Activated CD4-positive, alpha-beta T cell treated with anti-CD3 and anti-CD28 coated beads, Interleukin-2, amount 10 ng/mL, durations not matched to agents 24 days and 14 days (primary cell): ENCODE data around the gene USF3. TPM values are rescaled to one million over a fixed set of nuclear protein-coding genes. Genes with fewer than 3 reads are reported as not detected.

Source experiments
- DNase-seq: peaks from one replicate; pipeline ENCODE4 v3.0.0; 2022
- H3K27ac Mint-ChIP-seq: one replicate; pipeline ENCODE4 v1.8.0; 2022; ENCODE audit warnings: mild to moderate bottlenecking, mixed read lengths
- H3K27me3 Mint-ChIP-seq: one replicate; pipeline ENCODE4 v1.8.0; 2022; ENCODE audit warnings: mixed read lengths
- H3K36me3 Mint-ChIP-seq: one replicate; pipeline ENCODE4 v1.8.0; 2022; ENCODE audit warnings: low read depth, mild to moderate bottlenecking, mixed read lengths
- H3K4me1 Mint-ChIP-seq: one replicate; pipeline ENCODE4 v1.8.0; 2021; ENCODE audit warnings: mixed read lengths
- H3K4me3 Mint-ChIP-seq: one replicate; pipeline ENCODE4 v1.8.0; 2022; ENCODE audit warnings: mild to moderate bottlenecking, moderate library complexity, mixed read lengths
- H3K9me3 Mint-ChIP-seq: one replicate; pipeline ENCODE4 v1.8.0; 2021; ENCODE audit warnings: mixed read lengths
- intact Hi-C: fragments of 100-400 bp; cut with micrococcal nuclease; formaldehyde crosslinking; loops from one replicate; pipeline ENCODE4 v1.15.1; 2023
- total RNA-seq: library from RNA; stranded (reverse); gene quantifications from 2 replicates; pipeline ENCODE4 v1.2.3, GENCODE V29; 2022

The USF3 gene
- total RNA-seq, 1 donor from 2014 or later: 14.2 TPM

DNA sequence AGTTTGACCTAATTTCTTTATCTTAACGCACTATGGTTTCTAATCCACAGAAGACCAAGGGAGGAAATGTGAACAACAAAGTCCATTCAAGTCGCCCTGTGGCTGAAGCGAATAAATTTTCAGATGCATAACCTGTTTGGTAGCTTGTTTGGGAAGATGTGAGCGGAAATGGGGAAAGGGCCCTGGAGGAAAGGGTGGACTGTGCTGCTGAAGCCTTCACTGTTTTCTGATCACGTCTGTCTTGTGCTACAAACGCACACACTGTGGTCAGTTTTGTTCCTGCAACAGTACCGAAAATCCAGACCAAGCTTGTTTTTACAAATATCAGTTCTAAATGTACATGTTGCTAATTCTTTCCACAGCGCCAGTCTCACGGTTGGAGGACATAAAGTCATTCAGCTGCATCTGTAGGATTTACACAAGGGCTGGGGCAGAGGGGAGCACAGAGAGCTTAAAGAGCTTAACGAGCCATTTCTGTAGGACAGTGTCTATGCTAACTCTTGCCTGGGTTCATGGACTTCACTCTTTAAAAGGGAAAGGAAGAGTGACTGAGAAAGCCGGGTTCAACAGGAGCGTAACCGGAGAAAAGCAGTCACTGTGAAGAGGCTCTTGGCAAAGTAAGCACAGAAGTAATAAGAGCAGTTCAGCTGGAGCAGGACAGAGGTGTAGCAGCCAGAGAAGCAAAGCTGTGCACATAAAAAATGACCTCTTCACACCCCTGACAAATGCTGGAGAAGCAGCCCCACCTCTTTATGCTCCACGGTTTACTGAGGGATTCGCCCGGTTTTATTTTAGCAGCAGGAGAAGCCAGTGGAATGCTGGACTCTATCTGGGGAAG, 66.6 kb downstream of the USF3 start:
- Mint-ChIP-seq H3K27me3 (no peaks in the 10 kb centered on the region), H3K9me3 (no peaks in the 10 kb centered on the region), H3K27ac (no peak overlapping the region), H3K36me3 (peaks cover 25% of the 10 kb centered on the region), H3K4me3 (no peak overlapping the region), H3K4me1 (peaks cover 8% of the 10 kb centered on the region)
- intact Hi-C loops: no loop called here
- no peak for DNase-seq

DNA sequence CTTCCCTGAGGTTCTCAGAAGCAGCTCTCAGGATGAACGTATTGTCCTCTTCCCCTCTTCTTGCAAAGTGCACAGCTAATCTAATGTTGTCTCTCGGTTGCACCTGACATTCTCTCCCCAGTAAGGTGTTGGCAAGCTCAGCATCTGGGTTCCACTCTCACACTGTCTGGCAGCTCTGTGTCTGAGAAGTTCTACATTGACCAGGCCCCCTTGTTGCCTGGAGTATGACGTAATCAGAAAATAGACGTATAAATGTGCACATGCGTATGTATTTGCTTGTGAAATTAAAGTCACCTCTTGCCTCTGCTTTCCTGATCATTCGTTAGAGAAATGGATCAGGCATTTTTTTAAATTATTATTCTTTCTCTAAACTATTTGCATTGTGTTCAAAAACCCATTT, 67.7 kb downstream of the USF3 start:
- H3K27ac Mint-ChIP-seq: no peak overlapping the region
- no peak for DNase-seq
- intact Hi-C loops: no loop called here

DNA sequence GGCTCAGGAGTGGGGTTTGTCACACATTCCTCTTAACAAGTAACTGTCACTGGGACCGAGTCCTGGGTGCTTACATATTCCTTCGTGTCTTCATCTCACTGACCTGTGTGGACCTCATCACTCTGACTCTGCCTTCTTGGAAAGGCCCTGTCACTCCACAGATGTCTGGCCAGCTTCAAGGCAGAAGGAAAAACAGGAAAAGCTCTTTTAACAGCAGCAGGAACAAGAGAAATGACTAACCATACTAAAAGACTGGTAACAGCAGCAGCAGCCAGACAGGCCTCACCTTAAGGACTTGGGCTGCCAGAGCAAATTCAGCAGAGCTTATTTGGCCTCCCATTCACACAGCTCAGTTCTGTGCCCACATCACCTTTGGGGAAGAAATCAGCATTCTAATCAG, 68.1 kb downstream of the USF3 start:
- Mint-ChIP-seq H3K27ac (peak overlapping the region; percentile 26), H3K27me3 (no peaks in the 10 kb centered on the region), H3K4me3 (no peak overlapping the region), H3K9me3 (no peaks in the 10 kb centered on the region), H3K36me3 (peaks cover 34% of the 10 kb centered on the region), H3K4me1 (peaks cover 8% of the 10 kb centered on the region)
- DNase-seq: no peak
- intact Hi-C loops: no loop called here

More for the DNA sequence above, 67.7 kb downstream of the USF3 start:
- no peak overlapping the region for H3K4me3 Mint-ChIP-seq
- peaks cover 8% of the 10 kb centered on the region for H3K4me1 Mint-ChIP-seq
- no peaks in the 10 kb centered on the region for H3K27me3 Mint-ChIP-seq
- peaks cover 32% of the 10 kb centered on the region for H3K36me3 Mint-ChIP-seq
- H3K9me3 Mint-ChIP-seq: no peaks in the 10 kb centered on the region

DNA sequence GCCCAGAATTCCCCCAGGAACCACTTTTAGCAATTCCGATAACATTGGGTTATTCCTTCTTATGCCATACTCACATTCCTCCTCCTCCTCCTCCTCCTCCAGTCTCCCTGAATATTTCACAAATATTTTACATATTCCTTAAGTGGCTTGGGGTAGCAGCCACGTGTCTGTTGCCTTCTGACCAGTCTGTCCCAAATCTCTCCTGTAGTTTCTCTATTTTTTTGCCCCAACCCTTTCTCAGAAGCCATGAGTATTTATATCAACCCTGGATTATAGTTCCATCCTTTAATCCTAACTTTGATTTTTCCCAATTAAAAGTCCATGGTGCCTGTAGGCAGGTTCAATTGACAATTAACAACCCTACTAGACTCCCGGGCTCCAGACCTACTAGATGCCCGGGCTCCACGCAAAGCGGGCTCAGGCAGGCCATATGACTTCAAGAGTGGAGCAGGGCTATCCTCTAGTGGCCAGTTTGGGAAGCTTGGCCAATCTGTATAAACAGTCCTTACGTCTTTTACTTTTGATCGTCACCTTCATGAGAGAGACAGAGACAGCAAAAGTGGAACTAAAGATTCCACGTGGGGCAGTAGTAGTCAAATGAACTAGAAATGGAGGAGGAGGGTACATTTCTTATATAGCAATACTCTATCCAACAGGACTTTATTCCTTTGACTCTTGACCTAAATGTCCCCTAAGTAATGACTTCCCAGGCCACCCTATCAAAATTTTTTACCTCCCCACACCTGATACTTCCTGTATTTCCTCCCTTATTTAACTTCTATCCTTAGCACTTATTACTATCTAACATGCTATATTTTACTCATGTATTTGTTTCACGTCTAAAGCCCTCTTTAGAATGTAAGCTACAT, 69.7 kb downstream of the USF3 start:
- intact Hi-C loops: loop anchor here (2.0 kb wide), 1 partner anchor 132 kb away; no protein-coding TSS in a partner anchor
- Mint-ChIP-seq H3K9me3 (no peaks in the 10 kb centered on the region), H3K27me3 (no peaks in the 10 kb centered on the region), H3K4me3 (no peak overlapping the region), H3K4me1 (peaks cover 8% of the 10 kb centered on the region), H3K27ac (no peak overlapping the region), H3K36me3 (peaks cover 34% of the 10 kb centered on the region)
- peak; percentile 64 for DNase-seq

DNA sequence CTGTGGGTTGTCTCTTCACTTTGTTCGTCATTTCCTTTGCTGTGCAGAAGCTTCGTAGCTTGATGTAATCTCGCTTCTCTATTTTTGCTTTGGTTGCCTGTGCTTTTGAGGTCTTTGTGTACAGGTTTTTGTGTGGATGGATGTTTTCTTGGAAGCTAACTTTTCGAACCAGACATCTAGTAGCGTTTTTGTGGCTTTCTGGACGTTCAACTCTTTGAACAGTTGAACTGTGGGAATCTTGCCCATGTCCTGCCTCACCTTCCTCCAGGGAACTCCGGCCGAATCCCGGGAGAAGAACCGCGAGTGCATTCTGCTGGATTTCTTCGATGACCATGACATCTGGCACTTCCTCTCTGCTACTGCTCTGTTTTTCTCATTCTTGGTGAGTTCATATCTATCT, 70.6 kb downstream of the USF3 start:
- DNase-seq: no peak
- Mint-ChIP-seq H3K27me3 (no peaks in the 10 kb centered on the region), H3K4me3 (no peak overlapping the region), H3K27ac (no peak overlapping the region), H3K4me1 (peaks cover 8% of the 10 kb centered on the region), H3K9me3 (no peaks in the 10 kb centered on the region), H3K36me3 (peaks cover 36% of the 10 kb centered on the region)
- intact Hi-C loops: loop anchor here (2.0 kb wide), 1 partner anchor 131 kb away; no protein-coding TSS in a partner anchor

DNA sequence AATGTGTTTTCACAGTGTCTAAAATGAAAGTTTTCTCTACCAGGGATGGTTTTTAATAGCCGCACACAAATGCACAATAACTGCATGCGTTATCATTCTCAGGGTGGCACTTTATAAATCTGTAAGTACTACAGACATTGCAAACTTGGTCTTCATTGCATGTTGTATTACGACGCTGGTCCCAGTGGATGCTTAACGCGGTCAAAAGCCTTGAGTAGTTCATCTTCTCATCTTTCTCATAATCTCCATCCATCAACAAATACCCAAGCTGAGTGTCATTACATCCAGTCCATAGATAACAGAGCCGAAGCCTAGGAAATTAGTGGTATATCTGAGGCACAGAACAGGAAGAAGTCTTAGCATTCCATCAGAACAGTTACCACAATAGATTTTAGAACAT, 72.6 kb downstream of the USF3 start:
- H3K27ac Mint-ChIP-seq: no peak overlapping the region
- no peak for DNase-seq
- no peak overlapping the region for H3K4me3 Mint-ChIP-seq
- H3K9me3 Mint-ChIP-seq: no peaks in the 10 kb centered on the region
- intact Hi-C loops: no loop called here
- H3K36me3 Mint-ChIP-seq: peaks cover 42% of the 10 kb centered on the region
- H3K27me3 Mint-ChIP-seq: no peaks in the 10 kb centered on the region
- peaks cover 8% of the 10 kb centered on the region for H3K4me1 Mint-ChIP-seq

- Mint-ChIP-seq H3K27me3 (no peaks in the 10 kb centered on the region), H3K36me3 (peaks cover 39% of the 10 kb centered on the region), H3K9me3 (no peaks in the 10 kb centered on the region), H3K27ac (no peak overlapping the region), H3K4me1 (peaks cover 8% of the 10 kb centered on the region), H3K4me3 (no peak overlapping the region)
- intact Hi-C loops: no loop called here
- no peak for DNase-seq
Observed at GRCh38 chr3:113623324-113623723, 73.1 kb downstream of the USF3 start.

- no peak overlapping the region for H3K4me3 Mint-ChIP-seq
- H3K27me3 Mint-ChIP-seq: no peaks in the 10 kb centered on the region
- intact Hi-C loops: no loop called here
- H3K36me3 Mint-ChIP-seq: peaks cover 28% of the 10 kb centered on the region
- no peaks in the 10 kb centered on the region for H3K9me3 Mint-ChIP-seq
- no peaks in the 10 kb centered on the region for H3K4me1 Mint-ChIP-seq
- DNase-seq: no peak
- no peak overlapping the region for H3K27ac Mint-ChIP-seq
Observed at GRCh38 chr3:113620091-113620490, 76.4 kb downstream of the USF3 start.

- H3K4me1 Mint-ChIP-seq: no peaks in the 10 kb centered on the region
- intact Hi-C loops: no loop called here
- H3K4me3 Mint-ChIP-seq: no peak overlapping the region
Observed at GRCh38 chr3:113617726-113618125, 78.7 kb downstream of the USF3 start.

GRCh38 chr3:113615976-113616375, 80.5 kb downstream of the USF3 start:
- Mint-ChIP-seq H3K4me3 (no peak overlapping the region), H3K27ac (no peak overlapping the region), H3K36me3 (peaks cover 27% of the 10 kb centered on the region), H3K4me1 (no peaks in the 10 kb centered on the region), H3K27me3 (no peaks in the 10 kb centered on the region), H3K9me3 (no peaks in the 10 kb centered on the region)
- intact Hi-C loops: no loop called here
- no peak for DNase-seq

More at GRCh38 chr3:113617726-113618125, 78.7 kb downstream of the USF3 start:
- H3K36me3 Mint-ChIP-seq: peaks cover 20% of the 10 kb centered on the region
- H3K27ac Mint-ChIP-seq: no peak overlapping the region
- DNase-seq: no peak
- H3K27me3 Mint-ChIP-seq: no peaks in the 10 kb centered on the region
- no peaks in the 10 kb centered on the region for H3K9me3 Mint-ChIP-seq

DNA sequence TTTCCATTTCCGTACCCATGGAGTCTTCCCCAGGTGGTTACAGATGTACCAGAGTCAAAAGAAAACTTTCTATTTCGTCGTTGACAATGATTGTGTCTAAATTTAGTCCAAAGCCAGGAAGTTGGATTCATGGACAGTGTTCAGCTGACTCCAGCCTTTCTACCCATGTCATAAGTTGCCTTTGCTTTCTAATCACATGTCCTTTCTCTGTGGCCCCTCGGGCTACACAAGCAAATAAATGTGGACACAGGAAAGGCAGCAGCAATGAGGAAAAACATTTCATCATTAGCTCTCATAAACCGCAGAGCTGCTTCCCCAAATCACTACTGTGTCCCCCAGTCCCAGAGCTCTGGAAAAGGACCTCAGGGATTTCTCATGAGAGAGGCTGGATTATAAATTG, 82.0 kb downstream of the USF3 start:
- no peaks in the 10 kb centered on the region for H3K9me3 Mint-ChIP-seq
- no peak overlapping the region for H3K4me3 Mint-ChIP-seq
- H3K27ac Mint-ChIP-seq: no peak overlapping the region
- H3K4me1 Mint-ChIP-seq: no peaks in the 10 kb centered on the region
- H3K27me3 Mint-ChIP-seq: no peaks in the 10 kb centered on the region
- H3K36me3 Mint-ChIP-seq: peaks cover 26% of the 10 kb centered on the region
- DNase-seq: no peak
- intact Hi-C loops: no loop called here

DNA sequence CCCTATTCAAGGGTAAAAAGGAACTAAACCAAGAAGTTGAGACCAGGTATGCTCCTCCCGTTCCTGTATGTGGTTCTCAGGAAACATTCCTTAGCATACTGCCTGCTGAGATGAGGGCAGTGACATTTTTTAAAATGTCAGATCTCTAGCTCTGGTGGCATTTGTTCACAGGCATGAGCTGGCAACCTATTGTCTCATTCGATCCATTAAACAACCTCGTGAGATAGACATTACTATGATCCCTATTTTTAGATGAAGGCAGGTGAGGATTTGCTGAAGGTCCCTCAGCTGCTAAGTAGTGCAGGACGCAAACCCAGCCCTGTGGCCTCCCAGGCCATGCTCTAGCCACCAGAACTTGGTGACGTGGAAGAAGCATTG, 89.2 kb downstream of the USF3 start:
- Mint-ChIP-seq H3K4me1 (peaks cover 18% of the 10 kb centered on the region), H3K9me3 (no peaks in the 10 kb centered on the region), H3K27ac (peak overlapping the region; percentile 27), H3K4me3 (peak overlapping the region; percentile 55), H3K36me3 (peaks cover 45% of the 10 kb centered on the region), H3K27me3 (no peaks in the 10 kb centered on the region)
- intact Hi-C loops: loop anchor here (1.0 to 5.0 kb wide), 3 partner anchors 90 to 141 kb away; partner anchors contain the start of genes SPICE1 and USF3
- no peak for DNase-seq

DNA sequence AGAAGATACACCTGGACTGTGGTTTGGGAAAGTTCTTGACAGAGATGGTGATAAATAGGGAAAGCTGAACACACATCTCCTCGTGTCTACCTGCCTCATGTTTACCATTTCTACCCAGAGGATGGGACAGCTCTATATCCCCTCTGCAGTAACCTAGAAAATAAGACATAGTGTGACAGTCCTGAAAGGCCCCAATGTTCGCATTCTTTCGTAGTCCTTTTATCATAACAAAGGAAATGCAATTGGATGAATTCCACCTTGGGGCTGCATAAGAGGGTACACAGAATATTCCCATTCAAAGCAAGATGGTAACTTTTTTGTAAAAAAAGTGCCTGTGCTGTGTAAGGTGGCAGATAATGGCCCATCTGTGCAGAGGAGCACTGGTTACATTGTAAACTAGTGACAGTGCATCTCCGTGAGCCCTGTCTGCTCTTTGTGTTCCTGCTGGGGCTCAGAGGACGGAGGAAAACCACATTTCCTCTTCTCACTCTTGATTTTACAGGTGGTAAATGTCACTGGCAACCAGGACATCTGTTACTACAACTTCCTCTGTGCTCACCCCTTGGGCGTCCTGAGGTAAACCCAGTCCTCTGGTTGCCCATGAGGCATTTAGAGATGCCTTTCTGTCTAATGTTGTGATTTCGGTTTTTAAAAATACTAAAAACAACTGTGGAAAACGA, 89.8 kb downstream of the USF3 start:
- intact Hi-C loops: loop anchor here (1.0 to 5.0 kb wide), 3 partner anchors 91 to 142 kb away; partner anchors contain the start of genes SPICE1 and USF3
- H3K9me3 Mint-ChIP-seq: no peaks in the 10 kb centered on the region
- no peaks in the 10 kb centered on the region for H3K27me3 Mint-ChIP-seq
- peak overlapping the region; percentile 27 for H3K27ac Mint-ChIP-seq
- peaks cover 18% of the 10 kb centered on the region for H3K4me1 Mint-ChIP-seq
- peak overlapping the region; percentile 55 for H3K4me3 Mint-ChIP-seq
- peaks cover 41% of the 10 kb centered on the region for H3K36me3 Mint-ChIP-seq
- peak; percentile 85 for DNase-seq
